ENCODE measurements around the gene FBXW5. TPM values are rescaled to one million over a fixed set of nuclear protein-coding genes. Genes with fewer than 3 reads are reported as not detected.

FBXW5 gene
- total and polyA plus RNA-seq, 2 donors (not counting 3 experiments of a cell fraction or from before 2014, with no cell fraction given): 97.3 to 151 TPM

DNA sequence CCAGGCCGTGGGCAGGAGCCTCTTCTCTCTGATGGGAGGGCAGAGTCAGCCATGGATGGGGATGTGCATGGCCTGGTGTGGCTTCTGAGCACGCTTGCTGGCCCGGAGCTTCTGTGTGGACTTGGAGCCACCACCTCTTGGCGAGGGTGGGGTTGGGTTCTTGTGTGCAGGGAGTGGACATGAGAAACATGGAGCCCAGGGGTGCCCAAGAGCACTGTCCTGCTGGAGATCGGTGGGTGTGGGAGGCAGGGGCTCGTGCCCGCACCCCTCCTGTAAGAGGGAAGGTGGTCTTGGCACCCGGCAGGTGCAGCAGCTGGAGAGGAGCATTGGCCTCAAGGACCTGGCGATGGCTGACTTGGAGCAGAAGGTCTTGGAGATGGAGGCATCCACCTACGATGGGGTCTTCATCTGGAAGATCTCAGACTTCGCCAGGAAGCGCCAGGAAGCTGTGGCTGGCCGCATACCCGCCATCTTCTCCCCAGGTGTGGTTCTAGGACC lies 23.8 kb downstream of the FBXW5 start:
- H3K27me3 ChIP-seq (ENCODE audit: control insufficient read depth in 2 of 2, insufficient read depth in 2 of 2, low read length in 2 of 2): no peaks in the 10 kb centered on the region
- dilution Hi-C loops (cut with MboI; ENCODE audit: extremely low pct_ligation_motif_present, low sequenced_read_pairs) (no loop called here), intact Hi-C loops (cut with micrococcal nuclease) (no loop called here)
- no peaks in the 10 kb centered on the region for H4K20me1 ChIP-seq (replicated peaks; ENCODE audit: control insufficient read depth, extremely low read depth, insufficient read depth, low read length)
- ChIA-PET CTCF (interaction anchor here (0.6 to 1.5 kb wide), 2 partner anchors 19 to 27 kb away, joined by 3 to 4 read pairs; no protein-coding TSS in a partner anchor), POLR2A (no interaction called here)
- peaks cover 0 to 39% of the 10 kb centered on the region in 2 experiments for H3K36me3 ChIP-seq (ENCODE audit: control insufficient read depth in 2 of 2, extremely low read depth in 1 of 2, insufficient read depth in 2 of 2, low read length in 2 of 2)
- no peaks in the 10 kb centered on the region for H3K4me1 ChIP-seq (ENCODE audit: control insufficient read depth, extremely low read depth, insufficient read depth, low read length)
- DNase-seq (ENCODE audit: low read depth, low spot score) (no peak), FAIRE-seq (no peak)
- H3K4me2 ChIP-seq (ENCODE audit: insufficient read depth, low read length): no peak overlapping the region
- H3K4me3 ChIP-seq (replicated peaks in 1 of 3; ENCODE audit: insufficient read depth in 1 of 3, low read depth in 1 of 3, low read length in 3 of 3): no peak overlapping the region
- H3K9me3 ChIP-seq (replicated peaks; ENCODE audit: control insufficient read depth, insufficient read depth, low read length): no peaks in the 10 kb centered on the region
- no peak for TF ChIP-seq GATA2 (IDR thresholded peaks at IDR 0.05; ENCODE audit: insufficient read depth, insufficient read length, low read depth, low read length)
- TF ChIP-seq, protein P1, sequence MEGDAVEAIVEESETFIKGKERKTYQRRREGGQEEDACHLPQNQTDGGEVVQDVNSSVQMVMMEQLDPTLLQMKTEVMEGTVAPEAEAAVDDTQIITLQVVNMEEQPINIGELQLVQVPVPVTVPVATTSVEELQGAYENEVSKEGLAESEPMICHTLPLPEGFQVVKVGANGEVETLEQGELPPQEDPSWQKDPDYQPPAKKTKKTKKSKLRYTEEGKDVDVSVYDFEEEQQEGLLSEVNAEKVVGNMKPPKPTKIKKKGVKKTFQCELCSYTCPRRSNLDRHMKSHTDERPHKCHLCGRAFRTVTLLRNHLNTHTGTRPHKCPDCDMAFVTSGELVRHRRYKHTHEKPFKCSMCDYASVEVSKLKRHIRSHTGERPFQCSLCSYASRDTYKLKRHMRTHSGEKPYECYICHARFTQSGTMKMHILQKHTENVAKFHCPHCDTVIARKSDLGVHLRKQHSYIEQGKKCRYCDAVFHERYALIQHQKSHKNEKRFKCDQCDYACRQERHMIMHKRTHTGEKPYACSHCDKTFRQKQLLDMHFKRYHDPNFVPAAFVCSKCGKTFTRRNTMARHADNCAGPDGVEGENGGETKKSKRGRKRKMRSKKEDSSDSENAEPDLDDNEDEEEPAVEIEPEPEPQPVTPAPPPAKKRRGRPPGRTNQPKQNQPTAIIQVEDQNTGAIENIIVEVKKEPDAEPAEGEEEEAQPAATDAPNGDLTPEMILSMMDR (IDR thresholded peaks at IDR 0.05; ENCODE audit: extremely low read depth in 1 of 2, insufficient read depth in 1 of 2, low read depth in 1 of 2, low read length in 2 of 2): no peak
- no peak for TF ChIP-seq POLR2AphosphoS5 (IDR thresholded peaks at IDR 0.05; ENCODE audit: insufficient read depth, low read depth, low read length)
- no peak for TF ChIP-seq JUN (IDR thresholded peaks at IDR 0.05; ENCODE audit: borderline replicate concordance, insufficient read depth, insufficient read length, low read depth)
- TF ChIP-seq FOS (IDR thresholded peaks at IDR 0.05; ENCODE audit: borderline replicate concordance, insufficient read depth, low read length): no peak
- TF ChIP-seq MYC (IDR thresholded peaks at IDR 0.05; ENCODE audit: low read depth, low read length): no peak
- no peak for TF ChIP-seq EZH2 (IDR thresholded peaks at IDR 0.05; ENCODE audit: borderline replicate concordance, low read depth, low read length, severe bottlenecking)
- TF ChIP-seq, protein P2, sequence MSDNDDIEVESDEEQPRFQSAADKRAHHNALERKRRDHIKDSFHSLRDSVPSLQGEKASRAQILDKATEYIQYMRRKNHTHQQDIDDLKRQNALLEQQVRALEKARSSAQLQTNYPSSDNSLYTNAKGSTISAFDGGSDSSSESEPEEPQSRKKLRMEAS (IDR thresholded peaks at IDR 0.05; ENCODE audit: insufficient read depth, insufficient read length): no peak
- TF ChIP-seq POLR2A (IDR thresholded peaks at IDR 0.05; ENCODE audit: low read depth, low read length): no peak
- no peaks in the 10 kb centered on the region for H3K9me1 ChIP-seq (replicated peaks; ENCODE audit: control insufficient read depth, extremely low read depth, insufficient read depth, low read length)
- no peak overlapping the region for H3K27ac ChIP-seq (ENCODE audit: insufficient read depth, low read depth, low read length)
- no TSS peak for BruUV-seq (replicated peaks)
- H3K9ac ChIP-seq (replicated peaks; ENCODE audit: extremely low read depth, insufficient read depth, low read length): no peak overlapping the region
- H2AFZ ChIP-seq (ENCODE audit: low read depth, low read length): no peak overlapping the region
- no peaks in the 10 kb centered on the region for H3K79me2 ChIP-seq (ENCODE audit: control insufficient read depth, insufficient read depth, low read length)

Measured in endothelial cell of umbilical vein (primary cell).